Hepatocyte (in vitro differentiated cells): ENCODE measurements around the gene COMT. TPM values are rescaled to one million over a fixed set of nuclear protein-coding genes. Genes with fewer than 3 reads are reported as not detected.

Experiments used
- DNase-seq: peaks from one replicate; pipeline ENCODE4 v3.0.0-alpha.2; 2016; ENCODE audit warnings: low spot score
- H2AFZ ChIP-seq: fragments of 200-600 bp; sonication (generic); 2 replicates; pipeline ENCODE4 v1.6.0; 2016; ENCODE audit warnings: antibody characterized with exemption, mild to moderate bottlenecking
- H3K27ac ChIP-seq: fragments of 200-600 bp; sonication (generic); 2 replicates; pipeline ENCODE4 v1.5.1; 2016; ENCODE audit warnings: mild to moderate bottlenecking
- H3K27me3 ChIP-seq: fragments of 200-600 bp; sonication (generic); 2 replicates; pipeline ENCODE4 v1.6.1; 2016
- H3K36me3 ChIP-seq: fragments of 200-600 bp; sonication (generic); replicated peaks from 2 replicates; pipeline ENCODE4 v1.5.1; 2016; ENCODE audit warnings: low read depth; ENCODE audit not compliant: insufficient read depth
- H3K4me1 ChIP-seq: fragments of 200-600 bp; sonication (generic); 2 replicates; pipeline ENCODE4 v1.5.1; 2016; ENCODE audit warnings: mild to moderate bottlenecking, moderate library complexity; ENCODE audit not compliant: insufficient read depth
- H3K4me2 ChIP-seq: fragments of 200-600 bp; sonication (generic); 2 replicates; pipeline ENCODE4 v1.6.0; 2016
- H3K4me3 ChIP-seq: fragments of 200-600 bp; sonication (generic); 2 replicates; pipeline ENCODE4 v1.5.1; 2016; ENCODE audit warnings: mild to moderate bottlenecking
- H3K79me2 ChIP-seq: fragments of 200-600 bp; sonication (generic); 2 replicates; pipeline ENCODE4 v1.6.0; 2017; ENCODE audit warnings: mild to moderate bottlenecking
- H3K9me2 ChIP-seq: fragments of 200-600 bp; sonication (generic); replicated peaks from 2 replicates; pipeline ENCODE4 v1.6.0; 2017; ENCODE audit warnings: mild to moderate bottlenecking; ENCODE audit not compliant: insufficient read depth
- H3K9me3 ChIP-seq: fragments of 200-600 bp; sonication (generic); 2 replicates; pipeline ENCODE4 v1.5.1; 2016; ENCODE audit warnings: low read depth, mild to moderate bottlenecking
- H4K20me1 ChIP-seq: fragments of 200-600 bp; sonication (generic); 2 replicates; pipeline ENCODE4 v1.6.0; 2016; ENCODE audit warnings: mild to moderate bottlenecking; ENCODE audit not compliant: insufficient read depth, poor library complexity, severe bottlenecking
- EZH2 ChIP-seq: fragments of 200-600 bp; sonication (generic); IDR thresholded peaks from 2 replicates; pipeline ENCODE4 v1.6.1; 2016; ENCODE audit warnings: antibody characterized with exemption, mild to moderate bottlenecking, borderline replicate concordance
- EZH2phosphoT487 ChIP-seq: fragments of 200-600 bp; sonication (generic); IDR thresholded peaks from one replicate; pipeline ENCODE4 v1.6.1; 2018; ENCODE audit warnings: antibody characterized with exemption, mild to moderate bottlenecking, low read depth, moderate library complexity; ENCODE audit not compliant: unreplicated experiment, severe bottlenecking
- WGBS: methylation state at CpG from one replicate; pipeline ENCODE4 v1.1.6; 2016; ENCODE audit warnings: low lambda C conversion rate; ENCODE audit errors: missing lambda C conversion rate; 5-methylcytosine and 5-hydroxymethylcytosine counted together
- microRNA-seq: library from miRNA; unstranded; fragments of <30 nt; microRNA quantifications from one replicate; pipeline ENCODE4, GENCODE V29; 2017
- polyA plus RNA-seq: library from polyadenylated mRNA; unstranded; fragments of >200 nt; fragmentation: Nextera tagmentation; extraction: Ambion mirVana; gene quantifications from 2 replicates; pipeline ENCODE4 v1.2.1, GENCODE V29; 2016
- total RNA-seq: library from RNA; depleted of rRNA; stranded (reverse); fragments of >200 nt; gene quantifications from 2 replicates; pipeline ENCODE4 v1.2.3, GENCODE V29; 2014
- TF ChIP-seq, protein P1 (sequence below): fragments of 200-600 bp; sonication (generic); IDR thresholded peaks from 2 replicates; pipeline ENCODE4 v1.5.1; 2016; ENCODE audit warnings: antibody characterized with exemption, mild to moderate bottlenecking; ENCODE audit not compliant: poor library complexity

The COMT gene
- total and polyA plus RNA-seq, 2 experiments from 2014 or later, result 74.5 to 153 TPM

DNA sequence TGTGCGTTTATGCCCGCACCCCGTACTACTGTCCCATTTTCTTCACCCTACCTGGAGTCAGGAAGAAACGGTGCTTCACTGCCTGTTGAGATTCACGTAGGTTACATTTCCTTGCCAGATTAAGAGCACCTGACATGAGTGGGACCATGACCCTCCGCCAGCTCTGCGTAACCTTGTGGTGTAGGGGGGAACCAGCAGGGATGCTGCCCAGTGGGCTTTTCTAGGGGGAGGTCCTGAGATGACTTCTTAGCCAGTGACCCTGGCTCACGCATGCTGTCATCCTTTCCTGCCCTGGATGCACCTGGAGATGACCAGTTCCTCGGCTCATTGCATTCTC lies 76.0 kb downstream of the COMT start:
- H3K9me3 ChIP-seq, result no peaks in the 10 kb centered on the region
- peak overlapping the region; percentile 96 for H3K4me2 ChIP-seq
- no peaks in the 10 kb centered on the region for H3K9me2 ChIP-seq
- peaks cover 2% of the 10 kb centered on the region for H4K20me1 ChIP-seq
- H3K4me3 ChIP-seq, result no peak overlapping the region
- peaks cover 16% of the 10 kb centered on the region for H3K4me1 ChIP-seq
- H3K27ac ChIP-seq, result no peak overlapping the region
- 65% methylated on average over 9 of the region's 9 CpGs for WGBS
- peaks cover 14% of the 10 kb centered on the region for H3K79me2 ChIP-seq
- H2AFZ ChIP-seq, result no peak overlapping the region
- peaks cover 33% of the 10 kb centered on the region for H3K27me3 ChIP-seq
- DNase-seq, result no peak
- TF ChIP-seq EZH2phosphoT487 (no peak), EZH2 (no peak)
- TF ChIP-seq, protein P1, sequence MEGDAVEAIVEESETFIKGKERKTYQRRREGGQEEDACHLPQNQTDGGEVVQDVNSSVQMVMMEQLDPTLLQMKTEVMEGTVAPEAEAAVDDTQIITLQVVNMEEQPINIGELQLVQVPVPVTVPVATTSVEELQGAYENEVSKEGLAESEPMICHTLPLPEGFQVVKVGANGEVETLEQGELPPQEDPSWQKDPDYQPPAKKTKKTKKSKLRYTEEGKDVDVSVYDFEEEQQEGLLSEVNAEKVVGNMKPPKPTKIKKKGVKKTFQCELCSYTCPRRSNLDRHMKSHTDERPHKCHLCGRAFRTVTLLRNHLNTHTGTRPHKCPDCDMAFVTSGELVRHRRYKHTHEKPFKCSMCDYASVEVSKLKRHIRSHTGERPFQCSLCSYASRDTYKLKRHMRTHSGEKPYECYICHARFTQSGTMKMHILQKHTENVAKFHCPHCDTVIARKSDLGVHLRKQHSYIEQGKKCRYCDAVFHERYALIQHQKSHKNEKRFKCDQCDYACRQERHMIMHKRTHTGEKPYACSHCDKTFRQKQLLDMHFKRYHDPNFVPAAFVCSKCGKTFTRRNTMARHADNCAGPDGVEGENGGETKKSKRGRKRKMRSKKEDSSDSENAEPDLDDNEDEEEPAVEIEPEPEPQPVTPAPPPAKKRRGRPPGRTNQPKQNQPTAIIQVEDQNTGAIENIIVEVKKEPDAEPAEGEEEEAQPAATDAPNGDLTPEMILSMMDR, result no peak
- H3K36me3 ChIP-seq, result no peaks in the 10 kb centered on the region

DNA sequence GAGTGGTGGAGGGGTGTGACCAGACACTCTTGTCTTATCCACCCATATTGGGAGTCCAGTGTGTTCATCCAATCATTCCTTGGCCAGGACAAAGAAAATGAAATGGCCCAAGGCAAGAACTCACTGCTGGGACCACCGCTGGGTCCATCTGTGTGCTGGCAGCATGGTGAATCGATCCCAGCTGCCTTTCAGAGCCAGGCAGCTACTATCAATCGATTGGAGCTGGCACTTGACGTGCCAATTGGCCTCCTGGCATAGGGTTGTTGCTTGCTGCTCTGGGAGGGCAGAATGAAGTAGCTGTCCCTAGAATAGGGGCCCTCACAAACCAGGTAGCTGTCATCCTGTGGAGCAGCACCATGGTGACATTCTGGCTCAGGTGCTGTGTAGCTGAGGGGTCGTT lies 76.4 kb downstream of the COMT start:
- Histone ChIP-seq H3K36me3 (no peaks in the 10 kb centered on the region), H2AFZ (no peak overlapping the region), H4K20me1 (peaks cover 2% of the 10 kb centered on the region), H3K4me2 (no peak overlapping the region), H3K79me2 (peaks cover 18% of the 10 kb centered on the region), H3K4me3 (no peak overlapping the region), H3K27me3 (peaks cover 33% of the 10 kb centered on the region), H3K9me3 (no peaks in the 10 kb centered on the region), H3K27ac (no peak overlapping the region), H3K9me2 (no peaks in the 10 kb centered on the region), H3K4me1 (peaks cover 16% of the 10 kb centered on the region)
- WGBS, result 84% methylated on average over 5 of the region's 5 CpGs
- TF ChIP-seq EZH2, result no peak
- no peak for TF ChIP-seq EZH2phosphoT487
- TF ChIP-seq, protein P1, result no peak
- DNase-seq, result no peak

Small RNAs within 50 kb of the gene (microRNA-seq; reads per million reads assigned to microRNA genes)
- not detected for gene MIR4761

Other genes starting within 250 kb of the COMT start
- gene SEPTIN5, start 227.3 kb upstream of the COMT start, total RNA-seq, result 4.3 and 10.0 TPM in 2 replicates
- 9.4 and 9.7 TPM in 2 replicates for gene SEPTIN5, start 227.3 kb upstream of the COMT start, polyA plus RNA-seq
- gene GP1BB, start 218.2 kb upstream of the COMT start, total RNA-seq, result 1.0 and 2.5 TPM in 2 replicates
- 2.4 and 2.8 TPM in 2 replicates for gene GP1BB, start 218.2 kb upstream of the COMT start, polyA plus RNA-seq
- not detected in 2 replicates for gene TBX1, start 181.0 kb upstream of the COMT start, total RNA-seq
- 0.07 and 1.1 TPM in 2 replicates for gene TBX1, start 181.0 kb upstream of the COMT start, polyA plus RNA-seq
- 2.6 and 4.1 TPM in 2 replicates for gene GNB1L, start 86.9 kb upstream of the COMT start, total RNA-seq
- gene GNB1L, start 86.9 kb upstream of the COMT start, polyA plus RNA-seq, result 8.5 TPM in 2 replicates
- 12.3 and 15.9 TPM in 2 replicates for gene RTL10, start 86.9 kb upstream of the COMT start, total RNA-seq
- 12.9 and 13.0 TPM in 2 replicates for gene RTL10, start 86.9 kb upstream of the COMT start, polyA plus RNA-seq
- gene TXNRD2, start within 50 bp of the COMT start, total RNA-seq, result 0.60 TPM in 1 of 2 replicates, not detected in the other
- gene TXNRD2, start within 50 bp of the COMT start, polyA plus RNA-seq, result 1.6 and 2.1 TPM in 2 replicates
- gene ARVCF, start 75.1 kb downstream of the COMT start, total RNA-seq, result 21.6 and 32.5 TPM in 2 replicates
- 23.8 and 25.8 TPM in 2 replicates for gene ARVCF, start 75.1 kb downstream of the COMT start, polyA plus RNA-seq
- 21.4 and 26.2 TPM in 2 replicates for gene TANGO2, start 79.3 kb downstream of the COMT start, total RNA-seq
- 20.8 and 24.4 TPM in 2 replicates for gene TANGO2, start 79.3 kb downstream of the COMT start, polyA plus RNA-seq
- 18.3 and 22.0 TPM in 2 replicates for gene DGCR8, start 138.5 kb downstream of the COMT start, total RNA-seq
- gene DGCR8, start 138.5 kb downstream of the COMT start, polyA plus RNA-seq, result 10.8 and 12.2 TPM in 2 replicates
- 223 and 227 TPM in 2 replicates for gene RANBP1, start 174.3 kb downstream of the COMT start, total RNA-seq
- gene RANBP1, start 174.3 kb downstream of the COMT start, polyA plus RNA-seq, result 189 and 192 TPM in 2 replicates
- 34.4 and 50.2 TPM in 2 replicates for gene TRMT2A, start 175.5 kb downstream of the COMT start, total RNA-seq
- 65.1 and 78.7 TPM in 2 replicates for gene TRMT2A, start 175.5 kb downstream of the COMT start, polyA plus RNA-seq
- 4.5 and 9.6 TPM in 2 replicates for gene ZDHHC8, start 190.0 kb downstream of the COMT start, total RNA-seq
- 65.1 and 72.7 TPM in 2 replicates for gene ZDHHC8, start 190.0 kb downstream of the COMT start, polyA plus RNA-seq
- gene CCDC188, start 209.3 kb downstream of the COMT start, total RNA-seq, result not detected in 2 replicates
- gene CCDC188, start 209.3 kb downstream of the COMT start, polyA plus RNA-seq, result not detected in 2 replicates